Erythroblast (primary cell): ENCODE data around the gene SLN.

Source experiments
- GATA1 ChIP-seq: IDR thresholded peaks from 2 replicates; pipeline ENCODE4 v1.6.1; 2011; ENCODE audit warnings: low read depth, mild to moderate bottlenecking, control low read depth, low read length, moderate library complexity
- POLR2A ChIP-seq: IDR thresholded peaks from 2 replicates; pipeline ENCODE4 v1.6.1; 2011; ENCODE audit warnings: mild to moderate bottlenecking, low read length

DNA sequence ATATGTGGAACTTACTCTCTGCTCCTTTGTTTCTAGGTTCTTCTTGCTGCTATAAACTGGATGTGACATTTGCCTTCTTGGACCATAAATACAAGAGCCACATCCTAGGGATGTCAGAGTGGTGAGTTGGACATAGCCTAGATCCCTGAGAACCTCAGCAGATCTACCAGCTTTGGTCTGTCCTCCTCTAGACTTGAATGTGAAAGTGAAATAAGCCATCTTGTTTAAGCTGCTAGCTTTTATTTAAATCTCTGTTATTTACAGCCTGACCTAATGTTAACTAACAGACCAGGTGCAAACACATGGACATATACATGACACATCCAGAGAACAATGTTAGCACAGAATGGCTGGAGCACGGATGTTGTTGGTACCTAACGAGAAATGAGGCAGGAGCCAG lies 36.0 kb downstream of the SLN start:
- TF ChIP-seq POLR2A, result no peak
- no peak for TF ChIP-seq GATA1
